Sigmoid colon (tissue), 4 donors: ENCODE data around the gene RMND1.

Experiments
- CTCF ChIP-seq, 4 experiments: fragments of 450-650 bp in 3 of 4; fragments of 200-600 bp in 1 of 4; IDR thresholded peaks; one replicate each; pipeline ENCODE4 v1.5.1; 2016 to 2019; ENCODE audit warnings: antibody characterized with exemption in 4 of 4, mild to moderate bottlenecking in 3 of 4, moderate library complexity in 2 of 4
- EP300 ChIP-seq, 4 donors: sonication (generic); formaldehyde crosslinking; IDR thresholded peaks; one replicate each; pipeline ENCODE4 v1.6.1; 2017; ENCODE audit warnings: antibody characterized with exemption in 4 of 4
- POLR2A ChIP-seq, 2 donors: fragments of 450-650 bp; IDR thresholded peaks; one replicate each; pipeline ENCODE4 v1.6.1; 2016; ENCODE audit warnings: antibody characterized with exemption in 2 of 2, mild to moderate bottlenecking in 2 of 2, moderate library complexity in 2 of 2
- POLR2AphosphoS5 ChIP-seq, 4 donors: sonication (generic); formaldehyde crosslinking; IDR thresholded peaks; one replicate each; pipeline ENCODE4 v1.6.1; 2017; ENCODE audit warnings: antibody characterized with exemption in 4 of 4

GRCh38 chr6:151448623-151449022 is 3.3 kb downstream of the RMND1 start:
- TF ChIP-seq CTCF (IDR thresholded peaks at IDR 0.05) = no peak
- TF ChIP-seq POLR2AphosphoS5 (IDR thresholded peaks at IDR 0.05) = no peak
- no peak for TF ChIP-seq EP300 (IDR thresholded peaks at IDR 0.05)
- no peak for TF ChIP-seq POLR2A (IDR thresholded peaks at IDR 0.05)
